ENCODE results near the gene CCDC50.

CCDC50 gene, protein sequence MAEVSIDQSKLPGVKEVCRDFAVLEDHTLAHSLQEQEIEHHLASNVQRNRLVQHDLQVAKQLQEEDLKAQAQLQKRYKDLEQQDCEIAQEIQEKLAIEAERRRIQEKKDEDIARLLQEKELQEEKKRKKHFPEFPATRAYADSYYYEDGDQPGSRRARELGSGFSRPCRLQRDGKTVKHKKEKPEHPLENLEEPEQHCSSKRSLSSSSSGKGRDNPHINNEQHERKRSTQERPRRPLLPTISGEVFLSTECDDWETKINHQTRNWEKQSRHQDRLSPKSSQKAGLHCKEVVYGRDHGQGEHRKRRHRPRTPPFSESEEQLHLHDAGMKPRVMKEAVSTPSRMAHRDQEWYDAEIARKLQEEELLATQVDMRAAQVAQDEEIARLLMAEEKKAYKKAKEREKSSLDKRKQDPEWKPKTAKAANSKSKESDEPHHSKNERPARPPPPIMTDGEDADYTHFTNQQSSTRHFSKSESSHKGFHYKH

DNA sequence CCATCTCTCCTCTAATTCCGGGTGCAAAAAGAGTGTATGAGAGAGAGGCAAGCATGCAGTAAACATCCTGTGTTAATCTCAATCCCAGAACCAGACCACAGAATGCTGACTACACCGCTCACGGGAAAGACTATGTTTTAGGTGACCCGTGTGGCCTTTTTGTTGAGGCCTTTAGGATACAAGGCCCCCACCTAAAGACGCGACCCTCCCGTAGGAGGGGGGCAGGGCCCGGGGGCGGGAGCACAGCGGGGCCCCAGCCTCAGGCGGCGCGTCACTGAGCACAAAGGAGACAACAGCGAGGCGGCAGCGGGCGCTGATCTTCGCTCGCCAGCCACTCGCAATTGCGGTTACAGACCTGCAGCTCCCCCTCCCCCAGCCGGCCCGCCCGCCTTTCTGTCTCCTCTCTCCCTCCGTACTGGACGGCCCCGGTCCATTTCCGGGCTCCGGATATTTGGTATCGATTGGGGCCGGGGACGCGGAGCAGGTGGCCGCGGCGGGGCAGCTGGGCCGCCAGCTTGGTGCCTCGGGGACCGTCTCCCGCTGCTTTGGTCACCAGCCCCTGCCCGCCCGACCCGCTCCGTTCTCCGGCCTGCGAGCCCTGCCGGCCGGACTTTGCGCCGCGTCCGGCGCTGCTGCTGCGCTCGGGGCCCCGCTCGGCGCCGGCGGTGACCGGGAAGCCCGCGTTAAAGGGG lies at the start of gene CCDC50:
CCDC50 (plus strand) TSS at position 433 of the 692 bp plus-strand sequence. CDS start 281 bp downstream, outside the sequence.
- peak; percentile 73 for DNase-seq

DNA sequence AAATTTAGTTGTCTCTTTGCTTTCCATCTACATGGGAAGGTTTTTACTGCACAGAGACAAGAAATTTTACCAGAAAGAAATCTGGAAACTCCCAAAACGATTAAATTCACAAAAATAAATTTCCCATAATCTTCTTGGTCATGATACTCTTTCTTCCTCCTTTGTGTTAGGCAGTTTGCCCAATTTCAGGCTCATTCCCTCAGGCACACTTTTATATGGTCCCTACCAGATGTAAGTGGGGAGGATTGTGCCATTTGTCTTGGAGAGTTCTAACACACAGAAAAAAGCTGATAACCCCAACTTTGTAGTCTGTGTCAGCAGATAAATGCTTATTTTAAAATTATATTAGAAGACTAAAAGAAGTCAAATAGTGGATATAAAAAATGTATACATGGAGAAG lies 49.1 kb upstream of the CCDC50 start:
- no peak for DNase-seq

- DNase-seq = no peak
These were observed 48.3 kb upstream of the CCDC50 start for GRCh38 chr3:191280882-191281281.

DNA sequence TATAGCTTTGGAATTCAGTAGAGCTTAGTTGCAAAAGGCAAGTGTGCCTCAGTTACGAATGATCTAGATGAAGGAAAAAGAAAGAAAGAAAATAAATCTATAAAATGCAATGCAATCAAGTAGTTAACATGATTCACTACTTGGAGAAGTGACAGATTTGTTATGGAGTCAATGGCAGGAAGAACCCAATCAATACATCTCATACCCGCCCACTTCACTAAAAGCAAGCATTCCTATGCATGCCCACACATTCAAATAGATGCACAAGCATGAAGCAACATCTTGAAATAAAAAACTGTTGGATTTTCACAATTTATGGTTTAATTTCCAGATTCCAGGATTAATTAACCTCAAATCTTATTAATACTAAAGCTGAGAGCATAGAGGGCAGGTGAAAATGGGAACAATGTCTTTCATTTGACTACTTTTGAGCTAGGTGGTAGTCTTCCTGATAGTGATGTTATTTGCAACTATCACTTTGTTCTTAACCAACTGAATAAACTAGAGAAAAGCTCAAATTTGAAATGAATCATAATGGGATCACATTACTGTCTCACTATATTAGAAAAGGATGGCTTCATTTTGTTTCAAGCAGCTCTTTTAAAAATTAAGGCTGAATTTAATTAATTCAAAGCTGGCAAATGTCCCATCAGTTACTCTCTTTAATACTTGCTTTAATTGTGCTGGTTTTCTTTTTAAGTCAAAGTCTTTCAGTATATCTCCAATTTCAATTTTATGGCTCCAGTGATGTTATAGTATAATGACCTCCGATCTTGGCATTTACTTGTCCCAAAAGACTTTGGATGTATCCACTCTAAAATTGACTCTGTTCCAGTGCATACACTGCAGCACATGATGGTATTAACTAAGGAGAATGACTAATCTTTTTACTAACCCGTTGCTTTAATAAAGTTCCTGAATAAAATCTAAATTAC lies 46.7 kb upstream of the CCDC50 start:
- DNase-seq = no peak

DNA sequence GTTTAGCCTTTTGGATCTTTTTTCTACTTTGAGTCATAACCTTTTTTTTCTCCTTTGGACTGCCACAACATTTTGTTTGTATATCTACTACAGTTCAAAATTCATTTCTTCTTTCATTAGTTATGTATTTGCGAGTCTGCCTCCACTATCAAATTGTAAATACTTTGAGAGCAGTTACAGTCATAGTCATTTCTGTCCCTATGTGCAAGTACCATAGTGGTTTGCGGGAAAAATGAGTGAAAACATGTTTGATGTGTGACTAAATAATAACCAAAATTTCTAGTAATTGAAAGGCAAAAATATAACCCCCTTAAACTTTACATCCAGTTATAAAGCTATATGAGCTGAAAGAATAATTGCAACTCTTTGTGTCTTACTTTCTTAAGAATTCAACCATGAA lies 45.8 kb upstream of the CCDC50 start:
- DNase-seq = no peak

DNA sequence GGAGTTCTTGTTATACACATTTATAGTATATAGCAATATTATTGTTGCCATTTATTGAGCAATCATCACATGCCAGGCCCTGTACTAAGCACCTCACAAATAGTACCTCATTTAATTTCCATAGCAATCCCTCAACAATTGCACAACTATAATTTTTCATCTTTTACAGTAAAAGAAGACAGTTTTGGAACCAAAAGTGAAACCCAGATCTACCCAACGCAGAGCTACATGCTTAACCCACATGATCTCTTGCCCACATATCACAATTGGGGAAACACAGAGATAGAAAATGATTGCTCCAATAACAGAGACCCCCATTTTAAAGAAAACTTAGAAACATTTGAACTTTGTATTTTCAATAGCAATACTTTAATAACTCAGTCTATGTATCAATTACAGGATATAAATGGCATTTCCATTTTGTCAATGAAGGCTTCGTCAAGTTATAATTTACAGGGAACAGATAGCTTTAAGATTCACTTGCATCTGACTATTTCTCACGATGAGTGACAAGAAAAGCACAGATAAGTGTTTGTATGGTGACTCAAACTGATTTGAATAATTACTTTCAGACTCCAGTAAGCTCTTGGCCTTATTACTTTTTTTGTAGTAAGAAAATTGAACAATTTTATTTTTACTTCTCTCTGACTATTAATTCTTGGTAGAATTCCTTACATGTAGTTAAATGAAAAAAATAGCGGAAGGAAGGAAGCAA lies 38.7 kb upstream of the CCDC50 start:
- DNase-seq = no peak

DNA sequence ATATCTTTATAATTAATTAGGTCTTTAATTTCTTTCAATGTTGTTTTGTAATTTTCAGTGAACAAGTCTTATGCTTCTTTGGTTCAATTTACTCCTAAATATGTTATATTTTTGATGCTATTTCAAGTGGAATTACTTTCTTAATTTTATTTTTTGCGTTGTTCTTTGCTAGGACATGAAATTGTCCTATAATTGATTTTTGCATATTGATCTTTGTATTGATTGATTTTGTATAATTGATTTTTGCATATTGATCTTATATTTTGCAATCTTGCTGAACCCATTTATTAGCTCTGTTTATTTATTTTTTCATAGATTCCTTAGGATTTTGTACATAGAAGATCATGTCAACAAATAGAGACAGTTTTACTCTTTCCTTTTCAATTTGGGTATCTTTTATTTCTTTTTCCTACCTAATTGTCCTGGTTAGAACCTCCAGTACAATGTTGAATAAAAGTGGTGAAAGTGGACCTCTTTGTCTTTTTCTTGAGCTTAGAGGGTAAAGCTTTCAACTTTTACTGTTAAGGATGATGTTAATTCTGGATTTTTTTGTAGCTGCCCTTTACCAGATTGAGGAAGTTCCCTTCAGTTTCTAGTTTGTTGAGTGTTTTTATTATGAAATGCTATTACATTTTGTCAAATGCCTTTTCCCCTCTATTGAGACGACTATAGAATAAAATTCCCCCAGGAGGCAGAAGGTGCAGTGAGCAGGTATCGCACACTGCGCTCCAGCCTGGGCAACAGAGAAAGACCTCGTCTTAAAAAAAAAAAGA lies 36.8 kb upstream of the CCDC50 start:
- no peak for DNase-seq

DNA sequence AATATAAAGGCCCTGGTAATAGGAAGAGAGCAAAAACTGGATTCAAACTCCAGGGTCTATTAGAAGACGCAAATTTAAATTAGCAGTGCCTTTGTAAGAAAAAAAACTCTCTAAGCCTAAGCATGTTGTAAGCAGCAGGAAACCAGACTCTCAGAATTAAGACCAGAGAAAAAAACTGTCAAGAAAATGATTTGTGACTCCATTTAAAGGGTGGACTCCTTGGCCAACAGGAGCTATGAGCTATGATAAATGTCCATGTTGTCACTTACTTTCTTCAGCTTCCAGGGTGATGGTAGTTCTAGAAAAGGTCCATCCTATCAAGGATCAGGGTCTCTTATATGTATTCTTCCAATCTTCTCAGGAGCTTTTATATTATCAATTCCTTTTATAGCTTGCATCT lies 34.9 kb upstream of the CCDC50 start:
- DNase-seq = no peak

DNA sequence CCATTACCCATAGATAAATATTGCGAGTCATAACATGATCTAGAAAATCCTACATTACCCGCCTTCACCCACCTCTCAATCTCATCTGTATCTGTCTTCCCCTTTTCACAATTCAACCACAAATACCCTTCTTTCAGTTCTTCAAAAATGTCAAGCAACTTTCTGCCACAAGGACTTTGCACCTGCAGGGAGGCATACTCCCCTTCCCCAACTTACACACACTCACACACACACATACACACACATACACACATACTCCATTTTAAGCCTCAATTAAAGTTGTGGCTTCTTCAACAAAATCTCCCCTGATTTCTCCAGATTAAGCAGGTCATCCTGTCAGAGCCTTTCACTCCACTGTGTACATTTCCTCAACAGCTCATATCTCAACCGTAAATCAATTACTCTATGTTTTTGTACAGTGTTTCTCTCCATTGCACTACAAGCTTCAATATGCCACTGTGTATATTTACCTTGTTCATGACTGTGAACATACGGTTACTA lies 33.1 kb upstream of the CCDC50 start:
- no peak for DNase-seq

GRCh38 chr3:191298846-191299245 lies 30.3 kb upstream of the CCDC50 start:
- no peak for DNase-seq

DNA sequence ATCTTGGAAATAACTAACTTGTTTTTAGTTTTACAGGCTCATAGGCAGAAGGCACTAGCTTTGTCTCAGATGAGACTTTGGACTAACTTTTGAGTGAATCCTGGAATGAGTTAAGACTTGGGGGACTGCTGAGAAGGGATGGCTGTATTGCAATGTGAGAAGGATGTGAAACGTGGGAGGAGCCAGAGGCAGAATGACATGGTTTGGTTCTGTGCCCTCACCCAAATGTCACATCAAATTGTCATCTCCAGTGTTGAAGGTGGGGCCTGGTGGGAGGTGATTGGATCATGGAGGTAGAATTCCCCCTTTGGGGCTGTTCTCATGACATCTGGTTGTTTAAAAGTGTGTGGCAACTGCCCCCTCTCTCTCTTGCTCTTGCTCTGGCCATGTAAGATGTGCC lies 28.8 kb upstream of the CCDC50 start:
- no peak for DNase-seq

- DNase-seq = no peak
These were observed 28.2 kb upstream of the CCDC50 start for GRCh38 chr3:191301017-191301416.

DNA sequence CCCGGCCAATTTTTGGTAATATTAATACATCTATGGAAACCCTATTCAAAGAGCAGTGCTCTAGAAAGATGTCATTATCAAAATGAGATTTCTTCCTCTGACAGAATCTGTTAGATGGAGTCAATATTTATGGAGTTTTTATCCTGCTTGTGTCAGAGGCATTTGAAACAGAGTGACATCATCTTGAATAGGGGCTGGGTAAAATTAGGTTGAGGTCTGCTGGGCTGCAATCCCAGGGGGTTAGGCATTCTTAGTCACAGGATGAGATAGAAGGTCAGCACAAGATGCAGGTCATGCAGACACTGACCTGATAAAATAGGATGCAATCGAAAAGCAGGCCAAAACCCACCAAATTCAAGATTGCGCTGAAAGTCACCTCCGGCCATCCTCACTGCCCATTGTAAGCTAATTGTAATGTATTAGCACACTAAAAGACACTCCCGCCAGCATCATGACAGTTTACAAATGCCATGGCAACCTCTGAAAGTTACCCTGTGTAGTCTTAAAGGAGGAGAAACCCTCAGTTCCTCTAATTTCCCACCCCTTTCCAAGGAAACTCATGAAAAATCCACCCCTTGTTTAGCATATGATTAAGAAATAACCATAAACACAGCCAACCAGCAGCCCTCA lies 27.3 kb upstream of the CCDC50 start:
- no peak for DNase-seq

- no peak for DNase-seq
These were observed 26.7 kb upstream of the CCDC50 start for GRCh38 chr3:191302451-191302850.

GRCh38 chr3:191303596-191303995 lies 25.6 kb upstream of the CCDC50 start:
- no peak for DNase-seq

DNA sequence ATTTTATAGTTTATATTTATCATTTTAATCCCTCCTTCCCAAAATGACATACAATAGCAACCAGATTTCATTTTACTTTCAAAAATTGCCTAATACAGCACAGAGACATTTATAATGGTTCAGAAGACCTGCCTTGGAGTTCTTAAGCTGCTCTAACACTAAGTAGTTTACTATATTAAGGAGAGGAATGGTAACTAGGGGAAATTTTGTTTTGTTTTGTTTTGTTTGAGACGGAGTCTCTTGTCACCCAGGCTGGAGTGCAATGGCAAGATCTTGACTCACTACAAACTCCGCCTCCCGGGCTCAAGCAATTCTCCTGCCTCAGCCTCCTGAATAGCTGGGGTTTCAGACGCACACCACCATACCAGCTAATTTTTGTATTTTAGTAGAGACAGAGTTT lies 22.8 kb upstream of the CCDC50 start:
- no peak for DNase-seq

GRCh38 chr3:191307341-191307740 lies 21.9 kb upstream of the CCDC50 start:
- no peak for DNase-seq

DNA sequence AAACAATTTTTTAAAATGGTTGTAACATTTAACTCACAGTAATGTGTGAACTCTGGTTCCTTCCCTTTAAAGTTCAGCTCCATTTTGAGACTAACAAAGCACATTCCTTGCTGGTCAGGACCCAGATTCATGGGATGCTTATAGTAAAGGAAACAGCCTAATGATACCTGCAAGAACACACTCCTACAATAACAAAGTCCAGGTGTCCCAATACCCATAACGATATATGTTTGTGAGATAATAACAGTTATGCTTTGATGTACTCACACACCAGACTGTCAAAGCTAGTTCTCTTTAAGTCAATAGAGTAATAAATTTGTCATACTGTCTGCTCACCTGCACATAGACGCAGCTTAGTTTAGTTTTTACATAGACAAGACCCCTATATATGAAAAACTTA lies 15.9 kb upstream of the CCDC50 start:
- no peak for DNase-seq

DNA sequence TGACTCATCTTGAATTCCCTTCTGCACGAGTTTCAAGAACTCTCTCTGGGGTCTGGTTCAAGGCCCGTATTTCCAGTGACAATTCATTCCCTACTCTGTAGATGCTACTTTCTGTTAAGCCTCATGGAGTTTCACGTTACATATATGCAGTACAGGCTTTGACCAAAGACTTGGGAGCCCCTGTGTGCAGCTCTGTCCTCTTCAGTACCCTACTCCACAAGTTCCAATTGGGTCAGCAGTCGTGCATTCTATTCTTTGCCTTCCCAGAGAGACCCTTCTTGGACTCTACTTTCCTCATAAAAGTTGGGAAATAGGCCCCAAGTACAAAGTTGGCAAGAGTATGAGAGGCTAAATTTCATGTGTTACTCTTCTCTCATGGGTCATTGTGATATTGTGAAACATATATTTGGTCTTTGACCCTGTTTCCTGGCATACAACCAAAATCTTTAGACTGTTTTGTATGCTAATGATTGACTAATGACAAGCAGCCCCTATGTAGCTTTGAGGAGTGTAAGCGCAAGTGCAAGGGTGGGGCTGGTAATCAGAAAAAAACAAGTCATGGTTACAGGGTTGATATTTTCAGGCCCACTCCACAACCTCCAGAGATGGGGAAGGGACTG lies 15.0 kb upstream of the CCDC50 start:
- DNase-seq = no peak

- DNase-seq = no peak
These were observed 12.2 kb upstream of the CCDC50 start for GRCh38 chr3:191316876-191317603.
